Neural progenitor cell (in vitro differentiated cells): Measurements from ENCODE around the gene DTYMK. TPM values are rescaled to one million over a fixed set of nuclear protein-coding genes. Genes with fewer than 3 reads are reported as not detected.

Experiments
- DNase-seq: peaks from one replicate; pipeline ENCODE4 v3.0.0-alpha.2; 2016; ENCODE audit warnings: low spot score
- H2AFZ ChIP-seq: fragments of 200-600 bp; sonication (generic); replicated peaks from 2 replicates; pipeline ENCODE4 v1.6.1; 2016; ENCODE audit warnings: antibody characterized with exemption
- H3F3A ChIP-seq: fragments of 200-600 bp; sonication (generic); 2 replicates; pipeline ENCODE4 v1.6.1; 2016; ENCODE audit warnings: antibody characterized with exemption, low read depth
- H3K27ac ChIP-seq: fragments of 200-600 bp; sonication (generic); 2 replicates; pipeline ENCODE4 v1.5.1; 2016; ENCODE audit warnings: mild to moderate bottlenecking
- H3K27me3 ChIP-seq: fragments of 200-600 bp; sonication (generic); 2 replicates; pipeline ENCODE4 v1.6.1; 2016; ENCODE audit warnings: mild to moderate bottlenecking, moderate library complexity
- H3K36me3 ChIP-seq: fragments of 200-600 bp; sonication (generic); 2 replicates; pipeline ENCODE4 v1.5.1; 2016
- H3K4me1 ChIP-seq: fragments of 200-600 bp; sonication (generic); 2 replicates; pipeline ENCODE4 v1.6.1; 2016; ENCODE audit warnings: mixed run types
- H3K4me2 ChIP-seq: fragments of 200-600 bp; sonication (generic); 2 replicates; pipeline ENCODE4 v1.6.1; 2016
- H3K4me3 ChIP-seq: fragments of 200-600 bp; sonication (generic); 2 replicates; pipeline ENCODE4 v1.5.1; 2016
- H3K79me2 ChIP-seq: fragments of 200-600 bp; sonication (generic); 2 replicates; pipeline ENCODE4 v1.6.1; 2016; ENCODE audit warnings: low read depth
- H3K9ac ChIP-seq: fragments of 200-600 bp; sonication (generic); 2 replicates; pipeline ENCODE4 v1.6.1; 2016
- H3K9me3 ChIP-seq: fragments of 200-600 bp; sonication (generic); 2 replicates; pipeline ENCODE4 v1.5.1; 2016; ENCODE audit warnings: low read depth
- H4K20me1 ChIP-seq: fragments of 200-600 bp; sonication (generic); 2 replicates; pipeline ENCODE4 v1.6.1; 2016; ENCODE audit warnings: low read depth
- H3K27ac Mint-ChIP-seq: 3 replicates; pipeline ENCODE4 v1.8.0; 2021; ENCODE audit warnings: mixed read lengths
- H3K27me3 Mint-ChIP-seq: 2 replicates; pipeline ENCODE4 v1.8.0; 2022; ENCODE audit warnings: low read depth, mild to moderate bottlenecking, inconsistent platforms, moderate library complexity, mixed read lengths; ENCODE audit not compliant: insufficient read depth
- H3K36me3 Mint-ChIP-seq: 3 replicates; pipeline ENCODE4 v1.8.0; 2021; ENCODE audit warnings: mixed read lengths
- H3K4me1 Mint-ChIP-seq: 3 replicates; pipeline ENCODE4 v1.8.0; 2021; ENCODE audit warnings: mixed read lengths
- H3K4me3 Mint-ChIP-seq: 3 replicates; pipeline ENCODE4 v1.8.0; 2021; ENCODE audit warnings: mild to moderate bottlenecking, moderate library complexity, mixed read lengths
- H3K9me3 Mint-ChIP-seq: 3 replicates; pipeline ENCODE4 v1.8.0; 2020; ENCODE audit warnings: mixed read lengths
- EZH2 ChIP-seq: fragments of 200-600 bp; sonication (generic); IDR thresholded peaks from 2 replicates; pipeline ENCODE4 v1.6.1; 2017; ENCODE audit warnings: antibody characterized with exemption, mild to moderate bottlenecking, moderate library complexity
- EZH2phosphoT487 ChIP-seq: fragments of 200-600 bp; sonication (generic); IDR thresholded peaks from 2 replicates; pipeline ENCODE4 v1.6.1; 2017; ENCODE audit warnings: antibody characterized with exemption
- total RNA-seq: library from RNA; depleted of rRNA; stranded (reverse); fragments of >200 nt; gene quantifications from 2 replicates; pipeline ENCODE4 v1.2.3, GENCODE V29; 2015; ENCODE audit warnings: low replicate concordance
- TF ChIP-seq, protein P1 (sequence below): fragments of 200-600 bp; sonication (generic); IDR thresholded peaks from 2 replicates; pipeline ENCODE4 v1.5.1; 2017; ENCODE audit warnings: antibody characterized with exemption, mild to moderate bottlenecking

DTYMK gene
- total RNA-seq, 1 donor from 2014 or later: 43.4 TPM

DNA sequence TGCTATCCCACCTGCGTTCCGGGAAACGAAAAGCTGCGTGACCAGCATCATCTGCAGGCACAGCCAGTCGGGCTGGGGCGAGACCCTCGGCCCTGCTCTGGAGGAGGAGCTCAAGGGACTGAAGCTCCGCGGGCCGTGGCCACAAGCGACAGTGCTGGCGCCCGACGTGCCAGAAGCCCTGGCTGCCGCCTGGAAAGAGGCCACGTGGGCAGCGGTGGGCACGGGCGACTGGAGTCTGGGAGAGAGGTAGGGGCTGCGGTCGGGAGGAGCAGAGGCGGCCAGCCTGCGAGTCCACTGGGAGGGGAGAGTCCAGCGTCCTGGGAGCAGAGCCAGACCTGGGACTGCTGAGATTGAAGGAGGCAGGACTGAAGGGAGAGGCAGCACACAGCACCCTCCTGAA lies 9.2 kb downstream of the DTYMK start:
- no peaks in the 10 kb centered on the region for H3K36me3 ChIP-seq
- no peak for DNase-seq
- Mint-ChIP-seq H3K36me3 (peaks cover 23% of the 10 kb centered on the region), H3K4me3 (no peak overlapping the region), H3K9me3 (no peaks in the 10 kb centered on the region), H3K4me1 (peaks cover 2% of the 10 kb centered on the region), H3K27ac (no peak overlapping the region), H3K27me3 (peaks cover 6% of the 10 kb centered on the region)
- TF ChIP-seq EZH2 (no peak), EZH2phosphoT487 (no peak)
- TF ChIP-seq, protein P1, sequence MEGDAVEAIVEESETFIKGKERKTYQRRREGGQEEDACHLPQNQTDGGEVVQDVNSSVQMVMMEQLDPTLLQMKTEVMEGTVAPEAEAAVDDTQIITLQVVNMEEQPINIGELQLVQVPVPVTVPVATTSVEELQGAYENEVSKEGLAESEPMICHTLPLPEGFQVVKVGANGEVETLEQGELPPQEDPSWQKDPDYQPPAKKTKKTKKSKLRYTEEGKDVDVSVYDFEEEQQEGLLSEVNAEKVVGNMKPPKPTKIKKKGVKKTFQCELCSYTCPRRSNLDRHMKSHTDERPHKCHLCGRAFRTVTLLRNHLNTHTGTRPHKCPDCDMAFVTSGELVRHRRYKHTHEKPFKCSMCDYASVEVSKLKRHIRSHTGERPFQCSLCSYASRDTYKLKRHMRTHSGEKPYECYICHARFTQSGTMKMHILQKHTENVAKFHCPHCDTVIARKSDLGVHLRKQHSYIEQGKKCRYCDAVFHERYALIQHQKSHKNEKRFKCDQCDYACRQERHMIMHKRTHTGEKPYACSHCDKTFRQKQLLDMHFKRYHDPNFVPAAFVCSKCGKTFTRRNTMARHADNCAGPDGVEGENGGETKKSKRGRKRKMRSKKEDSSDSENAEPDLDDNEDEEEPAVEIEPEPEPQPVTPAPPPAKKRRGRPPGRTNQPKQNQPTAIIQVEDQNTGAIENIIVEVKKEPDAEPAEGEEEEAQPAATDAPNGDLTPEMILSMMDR: no peak
- no peak overlapping the region for H3K4me3 ChIP-seq
- no peak overlapping the region for H2AFZ ChIP-seq
- peaks cover 15% of the 10 kb centered on the region for H3F3A ChIP-seq
- no peaks in the 10 kb centered on the region for H3K27me3 ChIP-seq
- no peak overlapping the region for H3K4me2 ChIP-seq
- no peak overlapping the region for H3K27ac ChIP-seq
- no peaks in the 10 kb centered on the region for H4K20me1 ChIP-seq
- H3K79me2 ChIP-seq: peaks cover 6% of the 10 kb centered on the region
- H3K9ac ChIP-seq: no peak overlapping the region
- H3K9me3 ChIP-seq: no peaks in the 10 kb centered on the region
- no peaks in the 10 kb centered on the region for H3K4me1 ChIP-seq

DNA sequence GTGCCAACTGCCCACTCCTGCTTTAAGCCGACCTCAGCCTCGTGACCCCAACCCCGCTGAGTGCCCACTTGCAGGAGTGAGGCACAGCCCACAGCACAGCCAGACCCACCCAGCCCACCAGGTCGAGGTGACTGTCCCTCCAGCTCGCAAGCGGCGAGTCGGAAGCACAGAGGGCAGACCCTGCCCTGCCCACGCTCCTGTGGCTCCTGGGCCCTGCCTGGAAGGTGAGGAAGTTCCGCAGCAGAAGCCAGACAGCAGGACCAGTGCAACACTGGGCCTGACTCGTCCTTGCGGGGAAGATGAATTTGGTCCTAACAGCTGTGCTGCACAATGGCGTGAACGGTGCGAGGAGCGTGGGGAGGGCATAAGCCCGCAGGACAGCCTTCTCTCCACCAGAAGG lies 9.9 kb downstream of the DTYMK start:
- H3K4me3 ChIP-seq: no peak overlapping the region
- no peaks in the 10 kb centered on the region for H4K20me1 ChIP-seq
- H3K9ac ChIP-seq: no peak overlapping the region
- TF ChIP-seq, protein P1: no peak
- TF ChIP-seq EZH2 (no peak), EZH2phosphoT487 (no peak)
- H3K79me2 ChIP-seq: no peaks in the 10 kb centered on the region
- no peaks in the 10 kb centered on the region for H3K36me3 ChIP-seq
- no peak overlapping the region for H3K4me3 Mint-ChIP-seq
- peaks cover 15% of the 10 kb centered on the region for H3F3A ChIP-seq
- H3K27ac ChIP-seq: no peak overlapping the region
- no peak overlapping the region for H3K27ac Mint-ChIP-seq
- no peaks in the 10 kb centered on the region for H3K9me3 ChIP-seq
- H2AFZ ChIP-seq: no peak overlapping the region
- no peak for DNase-seq
- H3K4me1 ChIP-seq: no peaks in the 10 kb centered on the region
- no peaks in the 10 kb centered on the region for H3K27me3 ChIP-seq
- H3K4me1 Mint-ChIP-seq: peaks cover 2% of the 10 kb centered on the region
- peaks cover 19% of the 10 kb centered on the region for H3K36me3 Mint-ChIP-seq
- H3K9me3 Mint-ChIP-seq: no peaks in the 10 kb centered on the region
- H3K4me2 ChIP-seq: no peak overlapping the region
- peaks cover 6% of the 10 kb centered on the region for H3K27me3 Mint-ChIP-seq

DNA sequence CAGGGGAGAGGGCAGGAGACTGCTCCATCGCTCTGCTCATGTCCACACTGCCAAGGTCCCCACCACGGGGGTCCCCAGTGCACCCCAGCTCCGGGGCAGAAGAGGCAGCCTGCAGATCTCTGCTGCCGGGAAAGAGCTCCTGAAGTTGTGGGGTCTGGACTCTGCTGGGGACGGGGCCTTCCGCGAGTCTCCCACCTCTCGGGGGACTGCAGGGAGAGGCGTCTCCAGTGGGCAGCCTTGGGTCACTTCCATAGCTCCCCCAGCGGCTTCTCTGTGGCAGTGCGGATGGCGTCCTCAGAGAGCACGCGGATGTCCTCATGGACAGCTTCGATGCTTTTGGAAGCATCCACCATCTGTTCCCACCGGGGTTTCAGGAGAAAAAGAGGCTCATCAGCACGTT lies 10.7 kb downstream of the DTYMK start:
- H3K36me3 ChIP-seq: no peaks in the 10 kb centered on the region
- no peak for DNase-seq
- no peak overlapping the region for H3K9ac ChIP-seq
- no peak overlapping the region for H3K4me3 ChIP-seq
- H3K4me3 Mint-ChIP-seq: no peak overlapping the region
- no peak overlapping the region for H3K27ac Mint-ChIP-seq
- no peak overlapping the region for H3K27ac ChIP-seq
- H3K79me2 ChIP-seq: no peaks in the 10 kb centered on the region
- H3K9me3 ChIP-seq: no peaks in the 10 kb centered on the region
- H3F3A ChIP-seq: peaks cover 15% of the 10 kb centered on the region
- H3K4me1 Mint-ChIP-seq: peaks cover 2% of the 10 kb centered on the region
- no peak overlapping the region for H3K4me2 ChIP-seq
- peaks cover 7% of the 10 kb centered on the region for H3K27me3 Mint-ChIP-seq
- TF ChIP-seq, protein P1: no peak
- TF ChIP-seq EZH2 (no peak), EZH2phosphoT487 (no peak)
- H3K36me3 Mint-ChIP-seq: peaks cover 13% of the 10 kb centered on the region
- no peaks in the 10 kb centered on the region for H3K9me3 Mint-ChIP-seq
- no peak overlapping the region for H2AFZ ChIP-seq
- H3K4me1 ChIP-seq: no peaks in the 10 kb centered on the region
- no peaks in the 10 kb centered on the region for H3K27me3 ChIP-seq
- no peaks in the 10 kb centered on the region for H4K20me1 ChIP-seq
